ENCODE results near the gene ITFG2. TPM values are rescaled to one million over a fixed set of nuclear protein-coding genes. Genes with fewer than 3 reads are reported as not detected.

Gene ITFG2
- total and polyA plus RNA-seq, 10 of the 15 experiments (the other 5 are each of a cell fraction or from before 2014, with no cell fraction given), result 21.2 to 39.5 (median 25.9) TPM

- SMC1A ChIA-PET (ENCODE audit: uncharacterized antibody, unreplicated experiment), result no interaction called here
- 25% methylated on average over 10 of the region's 10 CpGs for WGBS (ENCODE audit: insufficient coverage, insufficient replicate concordance, low lambda C conversion rate, missing lambda C conversion rate)
- FAIRE-seq (peak; percentile 93), ATAC-seq (peak; percentile 23; the same call in 1 of the 3 replicates), DNase-seq (ENCODE audit: low read depth, low spot score) (no peak)
- intact Hi-C loops (cut with micrococcal nuclease; ENCODE audit: unreplicated experiment), result no loop called here
- no TSS peak for BruUV-seq (replicated peaks)
- Histone ChIP-seq H3K4me2 (ENCODE audit: control insufficient read depth, insufficient read depth) (no peak overlapping the region), H3K9me3 (replicated peaks; ENCODE audit: control insufficient read depth, insufficient read depth, low read length) (no peaks in the 10 kb centered on the region), H3K79me2 (ENCODE audit: control insufficient read depth, insufficient read depth, low read length) (no peaks in the 10 kb centered on the region), H2AFZ (ENCODE audit: control insufficient read depth, low read depth, low read length) (no peak overlapping the region), H3K27me3 (replicated peaks in 1 of 2; ENCODE audit: control insufficient read depth in 2 of 2, insufficient read depth in 2 of 2, low read length in 1 of 2) (peaks cover 0 to 3% of the 10 kb centered on the region in 2 experiments), H3K27ac (ENCODE audit: control insufficient read depth, insufficient read depth) (no peak overlapping the region), H3K4me3 (no peak overlapping the region), H3K36me3 (ENCODE audit: control insufficient read depth in 2 of 2, insufficient read depth in 2 of 2, low read length in 1 of 2) (no peaks in the 10 kb centered on the region), H3K9ac (ENCODE audit: control insufficient read depth, insufficient read depth, low read length) (no peak overlapping the region), H3K4me1 (ENCODE audit: control insufficient read depth, insufficient read depth, low read length) (no peaks in the 10 kb centered on the region), H4K20me1 (ENCODE audit: control insufficient read depth, insufficient read depth) (no peaks in the 10 kb centered on the region; the same call in 1 of the 2 replicates)
- no peak for TF ChIP-seq IKZF2 (IDR thresholded peaks at IDR 0.05)
- TF ChIP-seq BACH1 (IDR thresholded peaks at IDR 0.05; ENCODE audit: borderline replicate concordance), result no peak
- TF ChIP-seq ATF3 (IDR thresholded peaks at IDR 0.05; ENCODE audit: borderline replicate concordance, extremely low read depth, low read depth, low read length), result no peak
- TF ChIP-seq SREBF2 (IDR thresholded peaks at IDR 0.05; ENCODE audit: low read length), result no peak
- TF ChIP-seq ZNF274 (IDR thresholded peaks at IDR 0.05; ENCODE audit: insufficient read depth, insufficient read length), result no peak
- no peak for TF ChIP-seq MLLT1 (IDR thresholded peaks at IDR 0.05)
- no peak for TF ChIP-seq PKNOX1 (IDR thresholded peaks at IDR 0.05)
- TF ChIP-seq PBX3 (IDR thresholded peaks at IDR 0.05; ENCODE audit: insufficient replicate concordance, low read depth, low read length), result no peak
- TF ChIP-seq E4F1 (IDR thresholded peaks at IDR 0.05; ENCODE audit: borderline replicate concordance, partially characterized antibody), result no peak
- no peak for TF ChIP-seq RELB (IDR thresholded peaks at IDR 0.05; ENCODE audit: low read depth)
- no peak for TF ChIP-seq TCF12 (IDR thresholded peaks at IDR 0.05; ENCODE audit: low read depth, low read length)
- TF ChIP-seq PML (IDR thresholded peaks at IDR 0.05; ENCODE audit: low read length), result no peak
- TF ChIP-seq HDAC6 (IDR thresholded peaks at IDR 0.05; ENCODE audit: unreplicated experiment), result no peak
- POLR2A ChIA-PET, result no interaction called here
- CTCF ChIA-PET, result no interaction called here
- RAD21 ChIA-PET (ENCODE audit: unreplicated experiment), result no interaction called here
- in situ Hi-C loops (cut with MboI), result no loop called here
These were observed 44.1 kb upstream of the ITFG2 start for GRCh38 chr12:2768224-2768961.

Measured in GM12878 (cell line).